Right lobe of liver (tissue), 4 donors: ENCODE data around the gene IP6K2.

Source experiments
- POLR2A ChIP-seq: fragments of 450-650 bp; IDR thresholded peaks from one replicate; pipeline ENCODE4 v1.6.1; 2017; ENCODE audit warnings: antibody characterized with exemption, mild to moderate bottlenecking
- TF ChIP-seq, protein P1 (sequence below), 4 donors: fragments of 200-600 bp in 3 of 4; fragments of 450-650 bp in 1 of 4; IDR thresholded peaks; one replicate each; pipeline versions ENCODE4 v1.5.1 to v1.8.0; 2016 to 2022; ENCODE audit warnings: antibody characterized with exemption in 4 of 4, mild to moderate bottlenecking in 2 of 4
- donor health status: DM: no; HTN: no; CAD: no.
- donor health status: DM: no; HTN: no; CAD: no.
- donor health status: DM: no; HTN: yes; CAD: no.

DNA sequence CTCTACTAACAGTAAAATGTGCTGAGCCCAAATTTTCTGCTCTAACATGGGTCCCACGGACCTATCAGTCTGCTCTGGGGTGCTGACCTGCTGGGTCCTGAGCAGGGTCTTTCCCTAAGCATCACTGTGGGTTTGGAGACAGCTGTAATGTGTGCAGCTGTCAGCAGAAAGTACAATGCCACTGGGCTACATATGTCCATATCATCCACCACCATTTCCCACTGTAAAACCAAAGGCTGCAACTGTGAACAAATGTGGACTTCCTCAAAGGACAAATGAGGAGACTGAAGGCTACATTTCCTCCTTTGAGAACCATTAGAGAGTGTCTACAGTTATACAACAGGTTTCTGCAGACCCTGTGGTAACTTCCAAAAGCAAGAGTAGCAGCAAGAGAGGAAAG lies 33.8 kb upstream of the IP6K2 start:
- TF ChIP-seq, protein P1, sequence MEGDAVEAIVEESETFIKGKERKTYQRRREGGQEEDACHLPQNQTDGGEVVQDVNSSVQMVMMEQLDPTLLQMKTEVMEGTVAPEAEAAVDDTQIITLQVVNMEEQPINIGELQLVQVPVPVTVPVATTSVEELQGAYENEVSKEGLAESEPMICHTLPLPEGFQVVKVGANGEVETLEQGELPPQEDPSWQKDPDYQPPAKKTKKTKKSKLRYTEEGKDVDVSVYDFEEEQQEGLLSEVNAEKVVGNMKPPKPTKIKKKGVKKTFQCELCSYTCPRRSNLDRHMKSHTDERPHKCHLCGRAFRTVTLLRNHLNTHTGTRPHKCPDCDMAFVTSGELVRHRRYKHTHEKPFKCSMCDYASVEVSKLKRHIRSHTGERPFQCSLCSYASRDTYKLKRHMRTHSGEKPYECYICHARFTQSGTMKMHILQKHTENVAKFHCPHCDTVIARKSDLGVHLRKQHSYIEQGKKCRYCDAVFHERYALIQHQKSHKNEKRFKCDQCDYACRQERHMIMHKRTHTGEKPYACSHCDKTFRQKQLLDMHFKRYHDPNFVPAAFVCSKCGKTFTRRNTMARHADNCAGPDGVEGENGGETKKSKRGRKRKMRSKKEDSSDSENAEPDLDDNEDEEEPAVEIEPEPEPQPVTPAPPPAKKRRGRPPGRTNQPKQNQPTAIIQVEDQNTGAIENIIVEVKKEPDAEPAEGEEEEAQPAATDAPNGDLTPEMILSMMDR (IDR thresholded peaks at IDR 0.05), result no peak
- TF ChIP-seq POLR2A, result no peak
